IPS DF 4.7 (cell line): ENCODE results near the gene NPC1L1.

Source experiments
- DNase-seq: peaks from one replicate; pipeline ENCODE4 v3.0.0-alpha.2; 2013; ENCODE audit warnings: low spot score; ENCODE audit errors: extremely low read depth

NPC1L1 gene, protein sequence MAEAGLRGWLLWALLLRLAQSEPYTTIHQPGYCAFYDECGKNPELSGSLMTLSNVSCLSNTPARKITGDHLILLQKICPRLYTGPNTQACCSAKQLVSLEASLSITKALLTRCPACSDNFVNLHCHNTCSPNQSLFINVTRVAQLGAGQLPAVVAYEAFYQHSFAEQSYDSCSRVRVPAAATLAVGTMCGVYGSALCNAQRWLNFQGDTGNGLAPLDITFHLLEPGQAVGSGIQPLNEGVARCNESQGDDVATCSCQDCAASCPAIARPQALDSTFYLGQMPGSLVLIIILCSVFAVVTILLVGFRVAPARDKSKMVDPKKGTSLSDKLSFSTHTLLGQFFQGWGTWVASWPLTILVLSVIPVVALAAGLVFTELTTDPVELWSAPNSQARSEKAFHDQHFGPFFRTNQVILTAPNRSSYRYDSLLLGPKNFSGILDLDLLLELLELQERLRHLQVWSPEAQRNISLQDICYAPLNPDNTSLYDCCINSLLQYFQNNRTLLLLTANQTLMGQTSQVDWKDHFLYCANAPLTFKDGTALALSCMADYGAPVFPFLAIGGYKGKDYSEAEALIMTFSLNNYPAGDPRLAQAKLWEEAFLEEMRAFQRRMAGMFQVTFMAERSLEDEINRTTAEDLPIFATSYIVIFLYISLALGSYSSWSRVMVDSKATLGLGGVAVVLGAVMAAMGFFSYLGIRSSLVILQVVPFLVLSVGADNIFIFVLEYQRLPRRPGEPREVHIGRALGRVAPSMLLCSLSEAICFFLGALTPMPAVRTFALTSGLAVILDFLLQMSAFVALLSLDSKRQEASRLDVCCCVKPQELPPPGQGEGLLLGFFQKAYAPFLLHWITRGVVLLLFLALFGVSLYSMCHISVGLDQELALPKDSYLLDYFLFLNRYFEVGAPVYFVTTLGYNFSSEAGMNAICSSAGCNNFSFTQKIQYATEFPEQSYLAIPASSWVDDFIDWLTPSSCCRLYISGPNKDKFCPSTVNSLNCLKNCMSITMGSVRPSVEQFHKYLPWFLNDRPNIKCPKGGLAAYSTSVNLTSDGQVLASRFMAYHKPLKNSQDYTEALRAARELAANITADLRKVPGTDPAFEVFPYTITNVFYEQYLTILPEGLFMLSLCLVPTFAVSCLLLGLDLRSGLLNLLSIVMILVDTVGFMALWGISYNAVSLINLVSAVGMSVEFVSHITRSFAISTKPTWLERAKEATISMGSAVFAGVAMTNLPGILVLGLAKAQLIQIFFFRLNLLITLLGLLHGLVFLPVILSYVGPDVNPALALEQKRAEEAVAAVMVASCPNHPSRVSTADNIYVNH (N-terminal part only)

DNA sequence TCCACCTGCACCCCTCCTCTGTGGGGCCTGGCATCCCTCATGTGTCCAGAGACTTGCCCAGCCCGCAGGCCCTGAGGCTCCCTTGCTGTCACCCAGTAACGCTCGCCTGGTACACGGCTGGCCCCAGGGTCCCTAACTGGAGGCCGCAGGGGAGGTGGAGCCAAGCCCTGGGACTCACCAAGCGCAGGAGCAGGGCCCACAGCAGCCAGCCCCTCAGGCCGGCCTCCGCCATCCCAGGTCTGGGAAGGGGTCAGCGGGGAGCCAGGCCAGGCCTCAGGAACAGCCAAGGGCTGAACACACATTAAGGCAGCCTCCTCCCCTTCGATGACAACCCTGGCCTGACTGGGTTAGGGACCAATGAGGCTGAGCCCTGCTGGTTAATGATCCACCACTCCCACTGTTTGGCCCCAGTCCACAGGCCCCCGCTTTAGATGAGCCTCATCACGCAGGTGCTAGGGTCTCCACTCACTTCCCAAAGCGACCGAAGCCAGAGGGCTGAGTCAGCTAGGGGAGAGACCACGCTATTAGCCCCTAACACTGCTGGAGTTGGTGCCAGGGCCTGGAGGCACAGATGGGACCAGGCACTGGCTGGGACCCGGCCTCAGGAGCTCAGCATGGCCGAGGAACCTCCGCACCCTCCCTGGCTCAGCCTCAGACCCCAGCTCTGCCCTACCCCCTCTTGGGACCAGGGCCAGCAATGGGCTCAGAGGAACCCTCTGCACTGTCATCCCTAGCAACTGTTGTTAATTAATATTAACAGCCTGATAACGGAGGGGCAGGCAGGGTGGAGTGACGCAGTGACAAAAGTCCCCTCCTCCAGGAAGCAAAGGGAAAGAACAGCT lies at the start of gene NPC1L1:
Gene NPC1L1 (minus strand): TSS at position 303 of the 842 bp plus-strand sequence. CDS start 71 bp downstream, at position 232.
- DNase-seq = no peak

DNA sequence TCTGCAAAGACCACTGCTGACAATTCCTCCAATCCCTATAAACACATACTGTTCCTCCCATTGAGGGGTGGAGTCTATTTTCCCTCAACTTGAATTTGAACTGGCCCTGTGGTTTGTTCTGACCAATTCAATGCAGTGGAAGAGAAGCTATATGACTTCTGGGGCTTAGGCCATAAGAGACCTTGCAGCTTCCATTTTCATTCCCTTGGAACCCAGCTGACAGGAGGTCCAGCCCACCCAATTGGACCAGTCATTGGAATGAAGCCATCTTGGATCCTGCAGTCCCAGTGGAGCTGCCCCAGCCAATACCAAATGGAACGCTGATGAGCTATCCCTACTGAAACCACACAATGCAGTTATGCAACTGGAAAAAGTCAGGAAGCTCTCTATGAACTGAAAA lies 49.8 kb upstream of the NPC1L1 start:
- DNase-seq = no peak

DNA sequence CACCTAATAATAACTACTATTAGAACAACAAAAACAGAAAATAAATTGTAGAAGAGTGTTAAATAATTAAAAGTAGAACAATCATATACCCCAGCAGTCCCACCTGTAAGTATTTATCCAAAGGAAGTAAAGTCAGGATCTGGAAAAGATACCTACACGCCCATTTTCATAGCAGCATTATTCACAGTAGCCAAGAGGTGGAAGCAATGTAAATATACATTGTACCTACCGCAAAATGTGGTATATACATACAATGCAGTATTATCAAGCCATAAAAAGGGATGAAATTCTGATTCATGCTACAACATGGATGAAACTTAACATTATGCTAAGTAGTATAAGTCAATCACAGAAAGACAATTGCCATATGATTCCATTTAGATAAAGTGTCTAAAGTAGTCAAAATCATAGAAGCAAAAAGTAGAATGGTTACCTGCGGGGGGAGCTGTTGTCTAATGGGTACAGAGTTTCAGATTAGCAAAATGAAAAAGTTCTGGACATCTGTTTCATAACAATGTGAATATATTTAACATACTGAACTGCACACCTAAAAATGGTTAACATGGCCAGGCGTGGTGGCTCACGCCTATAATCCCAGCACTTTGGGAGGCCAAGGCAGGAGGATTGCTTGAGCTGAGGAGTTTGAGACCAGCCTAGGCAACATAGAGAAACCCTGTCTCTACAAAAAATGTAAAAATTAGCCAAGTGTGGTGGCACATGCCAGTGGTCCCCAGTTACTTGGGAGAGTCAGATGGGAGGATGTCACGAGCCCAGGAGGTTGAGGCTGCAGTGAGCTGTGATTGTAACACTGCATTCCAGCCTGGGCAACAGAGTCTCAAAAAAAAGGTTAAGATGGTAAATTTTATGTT lies 46.9 kb upstream of the NPC1L1 start:
- DNase-seq = no peak

DNA sequence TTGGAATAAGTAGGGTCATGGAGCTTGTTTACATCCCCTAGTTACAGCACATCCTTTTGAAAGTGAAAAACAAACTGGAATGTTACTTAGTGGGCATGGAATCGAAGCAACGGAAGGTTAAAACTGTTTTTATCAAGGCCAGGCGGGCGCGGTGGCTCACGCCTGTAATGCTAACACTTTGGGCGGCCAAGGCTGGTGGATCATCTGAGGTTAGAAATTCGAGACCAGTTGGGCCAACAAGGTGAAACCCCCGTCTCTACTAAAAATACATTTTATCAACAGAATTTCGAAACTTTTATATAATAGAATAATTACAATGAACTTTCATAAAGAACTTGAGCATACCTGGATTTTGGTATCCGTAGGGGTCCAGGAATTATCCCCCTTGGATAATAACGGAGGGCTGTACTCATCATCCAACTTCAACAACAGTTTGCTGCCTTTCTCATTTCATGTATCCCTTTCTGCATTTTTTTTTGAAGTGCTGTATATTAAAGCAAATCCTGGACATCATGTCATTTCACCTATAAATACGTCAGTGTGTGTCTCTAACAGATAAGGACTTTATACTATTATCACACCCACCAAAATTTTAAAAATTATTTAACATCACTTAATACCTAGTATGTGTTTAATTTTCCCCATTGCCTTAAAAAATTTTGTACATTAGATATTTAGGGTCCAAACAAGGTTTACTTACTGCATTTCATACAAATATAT lies 42.2 kb upstream of the NPC1L1 start:
- DNase-seq = no peak

DNA sequence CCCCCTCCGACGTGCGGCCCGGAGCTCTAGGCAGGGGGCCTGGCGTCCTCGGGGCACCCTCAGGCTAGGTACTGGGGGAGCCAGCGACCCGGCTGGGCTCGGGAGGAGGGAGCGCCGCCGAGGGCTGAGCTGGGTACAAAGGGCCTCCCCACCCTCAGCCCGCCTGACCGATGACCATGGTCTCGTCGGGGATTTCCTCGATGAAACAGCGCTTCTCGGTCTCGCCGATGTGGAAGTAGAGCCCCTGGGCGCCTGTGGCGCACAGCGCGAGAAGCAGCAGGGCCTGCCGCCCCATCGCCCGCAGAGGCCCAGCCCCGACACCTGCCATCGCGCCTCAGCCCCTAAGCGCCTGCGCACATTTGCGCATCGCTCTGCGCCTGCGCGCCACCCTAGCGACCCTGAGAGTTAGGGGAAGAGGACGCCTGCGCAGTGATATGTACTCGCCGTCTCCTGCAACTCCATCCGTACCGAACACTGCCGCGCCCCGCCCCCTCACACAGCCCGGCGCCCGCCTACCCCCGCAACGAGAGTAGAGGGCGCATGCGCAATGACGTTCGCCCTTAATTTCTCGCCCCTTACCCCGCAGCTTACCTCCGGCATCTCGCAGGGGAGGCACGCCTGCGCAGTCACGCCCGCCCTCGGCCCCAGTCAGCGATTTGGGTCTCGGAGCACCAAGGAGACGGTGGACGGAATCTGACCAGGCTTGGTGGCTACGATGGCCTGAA lies 40.9 kb upstream of the NPC1L1 start, which contains the start of gene TMED4:
Gene TMED4 (minus strand): TSS at position 353 of the 725 bp plus-strand sequence. CDS start 25 bp downstream, at position 328.
- peak; percentile 89 for DNase-seq

DNA sequence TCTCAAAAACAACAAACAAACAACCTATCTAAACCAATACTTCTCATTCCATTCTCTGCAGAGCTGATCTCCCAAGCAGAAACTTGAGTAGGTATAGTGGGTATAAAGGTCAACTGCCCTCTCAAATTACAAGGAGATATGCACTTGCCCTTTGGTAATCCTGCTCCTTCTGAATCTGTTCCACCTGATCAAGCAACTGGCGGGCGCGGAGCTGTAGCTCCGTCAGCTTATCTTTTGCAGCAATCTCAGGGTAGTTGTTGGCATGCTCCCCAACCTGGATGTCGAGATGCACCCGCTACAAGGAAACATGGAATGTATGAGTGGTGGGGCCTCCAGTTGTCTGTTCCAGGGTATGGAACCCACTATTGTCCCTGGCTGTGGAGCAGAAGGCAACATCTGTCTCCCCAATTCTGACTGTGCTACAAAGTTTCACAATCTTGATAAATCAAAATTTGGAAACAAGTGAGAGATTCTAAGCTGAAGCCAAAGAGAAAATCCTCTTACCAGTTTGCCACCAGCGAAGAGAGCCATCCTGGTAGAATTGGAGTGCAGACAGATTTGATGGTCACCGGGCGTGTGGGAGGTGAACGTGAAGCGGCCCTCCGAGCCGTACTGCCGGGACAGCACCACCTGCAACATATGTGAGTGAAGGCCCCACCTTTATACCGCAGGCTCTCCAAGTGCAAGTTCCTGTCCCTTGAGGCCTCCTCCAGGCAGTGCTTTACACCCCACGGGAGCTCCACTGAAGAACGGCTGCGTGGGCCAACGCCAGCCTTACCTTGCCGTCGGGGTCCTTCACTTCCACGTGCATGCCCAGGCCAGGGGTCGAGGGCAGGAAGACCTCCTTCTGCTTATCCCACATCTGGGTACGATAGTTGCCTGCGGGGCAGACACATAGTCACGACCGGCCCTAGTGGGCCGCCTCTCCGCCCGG lies 40.1 kb upstream of the NPC1L1 start:
- DNase-seq = no peak

DNA sequence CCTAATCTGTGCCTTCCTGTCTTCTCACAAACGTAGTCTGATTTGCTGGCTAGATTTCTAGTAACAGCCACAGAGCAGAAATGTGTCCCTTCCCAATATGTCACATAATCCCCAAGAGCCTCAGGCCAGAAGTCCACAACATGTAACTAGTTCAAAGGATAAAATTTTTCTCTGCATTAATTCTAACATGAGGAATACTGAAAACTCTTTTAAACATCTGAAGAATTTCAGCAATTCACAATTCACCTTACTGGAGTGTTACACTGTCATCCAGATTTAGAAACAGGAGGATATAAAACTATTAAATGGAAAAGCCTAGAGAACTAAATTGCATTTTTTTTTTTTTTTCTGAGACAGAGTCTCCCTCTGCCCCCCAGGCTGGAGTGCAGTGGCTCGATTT lies 35.1 kb upstream of the NPC1L1 start:
- no peak for DNase-seq

DNA sequence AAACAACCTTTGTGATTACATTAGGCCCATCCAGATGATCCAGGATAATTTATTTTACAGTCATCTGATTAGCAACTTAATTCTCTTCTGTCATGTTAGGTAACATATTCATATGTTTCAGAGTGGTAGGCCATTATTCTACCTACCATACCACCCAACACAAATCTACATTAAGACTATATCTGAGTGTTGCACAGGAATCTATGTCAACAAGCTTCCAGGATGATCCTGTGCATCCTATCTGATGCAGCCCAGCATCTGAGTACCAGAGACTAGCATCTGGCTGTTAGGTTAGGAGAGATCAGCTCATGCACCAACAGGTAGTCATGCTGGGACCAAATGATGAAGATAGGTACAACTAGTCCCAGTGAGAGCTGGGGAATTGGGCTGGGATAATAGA lies 33.9 kb upstream of the NPC1L1 start:
- DNase-seq = no peak

DNA sequence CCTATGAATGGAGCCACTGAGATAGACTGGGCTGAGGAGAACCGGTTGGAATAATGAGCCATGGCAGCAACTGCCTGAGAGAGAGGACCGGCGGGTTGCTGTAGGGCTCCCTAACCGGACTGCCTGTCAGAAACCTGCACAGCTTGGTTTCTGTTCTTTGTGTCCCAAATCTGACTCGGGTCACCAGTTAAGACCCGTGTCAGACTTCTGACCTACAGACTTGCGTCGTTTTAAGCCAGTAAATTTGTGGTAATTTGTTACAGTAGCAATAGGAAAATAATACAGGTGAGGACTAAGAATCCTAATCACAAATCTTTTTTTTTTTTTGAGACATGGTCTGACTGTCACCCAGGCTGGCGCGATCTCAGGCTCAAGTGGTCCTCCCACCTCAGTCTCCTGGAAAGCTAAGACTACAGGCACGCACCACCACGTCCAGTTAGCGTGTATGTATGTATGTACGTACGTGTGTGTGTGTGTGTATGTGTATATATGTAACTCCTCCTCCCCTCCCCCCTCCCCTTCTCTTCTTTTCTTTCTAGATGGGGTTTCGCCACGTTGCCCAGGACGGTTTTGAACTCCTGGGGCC lies 33.2 kb upstream of the NPC1L1 start:
- no peak for DNase-seq

DNA sequence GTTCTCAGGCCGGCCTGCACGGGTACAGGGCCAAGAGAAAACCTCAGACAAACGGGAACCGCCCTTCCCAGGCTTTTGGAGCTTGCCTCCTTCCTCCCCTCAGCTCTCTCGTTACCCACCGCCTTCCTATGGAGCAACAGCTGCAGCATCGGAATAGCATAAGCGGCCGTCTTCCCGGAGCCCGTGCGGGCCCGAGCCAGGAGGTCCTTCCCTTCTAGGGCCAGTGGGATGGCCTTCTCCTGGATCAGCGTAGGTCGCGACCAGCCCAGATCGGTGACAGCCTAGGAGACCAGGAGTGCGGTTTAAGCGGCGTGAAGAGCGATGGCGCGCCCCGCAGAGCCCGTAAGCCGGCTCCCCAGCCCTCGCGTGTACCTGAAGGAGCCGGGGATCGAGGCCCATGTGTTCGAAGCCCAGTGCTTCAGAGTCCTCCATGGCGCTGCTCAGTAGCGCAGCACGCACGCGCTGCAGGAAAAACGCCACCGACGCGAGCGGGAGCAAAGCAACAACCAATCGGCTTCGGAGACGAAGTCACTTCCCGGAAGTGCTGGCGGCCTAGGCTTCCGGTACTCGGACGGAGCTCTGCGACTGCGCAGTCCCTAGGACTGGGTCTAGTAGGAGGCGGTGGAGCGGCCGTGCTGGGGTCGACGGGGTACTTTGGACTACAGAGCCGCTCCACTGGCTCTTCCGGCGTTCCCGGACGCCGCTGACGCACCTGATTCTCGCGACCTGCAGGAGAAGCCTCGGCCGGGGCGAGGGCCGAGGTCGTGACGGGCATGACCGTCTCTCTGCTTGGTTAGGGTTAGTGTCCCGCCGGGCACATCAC lies 32.5 kb upstream of the NPC1L1 start, which contains the start of gene DDX56:
Gene DDX56 (minus strand): TSS at position 445 of the 823 bp plus-strand sequence. CDS start 13 bp downstream, at position 432.
- DNase-seq = peak; percentile 92

DNA sequence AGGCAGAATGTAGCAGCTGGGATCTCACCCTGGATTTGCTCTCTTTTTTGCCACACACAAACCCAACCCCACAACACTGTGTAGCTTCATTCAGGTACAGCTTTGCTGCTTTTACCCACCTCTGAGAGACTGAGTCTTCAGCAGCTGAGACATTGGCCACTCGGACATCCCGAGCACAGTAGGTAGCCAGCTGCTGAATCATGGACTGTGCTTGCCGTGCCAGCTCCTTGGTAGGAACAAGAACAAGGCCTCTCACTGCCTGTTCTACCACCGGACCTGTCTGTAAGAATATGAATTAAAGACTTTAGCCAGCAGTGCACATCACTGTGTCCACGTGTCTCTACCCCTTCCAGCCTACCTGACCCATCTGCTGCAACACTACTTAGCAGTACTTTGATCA lies 31.6 kb upstream of the NPC1L1 start:
- no peak for DNase-seq

DNA sequence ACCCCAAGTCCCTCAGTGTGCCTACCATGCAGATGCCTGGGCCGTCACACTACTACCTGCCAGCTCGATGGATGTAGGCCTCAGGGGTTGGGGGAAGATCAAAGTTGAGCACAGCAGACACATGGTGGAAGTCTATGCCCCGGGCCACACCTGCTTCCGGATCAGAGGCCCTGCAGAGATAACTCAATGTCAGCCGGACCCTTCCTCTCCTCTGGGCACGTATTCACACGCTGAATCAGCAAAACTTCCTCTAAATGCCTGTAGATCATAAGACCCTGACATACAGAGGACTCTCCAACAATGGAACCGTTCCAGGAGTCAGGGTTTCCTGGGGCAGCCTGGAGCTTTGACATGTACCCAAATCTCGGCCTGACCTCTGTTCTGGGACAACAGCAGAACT lies 28.8 kb upstream of the NPC1L1 start:
- no peak for DNase-seq

DNA sequence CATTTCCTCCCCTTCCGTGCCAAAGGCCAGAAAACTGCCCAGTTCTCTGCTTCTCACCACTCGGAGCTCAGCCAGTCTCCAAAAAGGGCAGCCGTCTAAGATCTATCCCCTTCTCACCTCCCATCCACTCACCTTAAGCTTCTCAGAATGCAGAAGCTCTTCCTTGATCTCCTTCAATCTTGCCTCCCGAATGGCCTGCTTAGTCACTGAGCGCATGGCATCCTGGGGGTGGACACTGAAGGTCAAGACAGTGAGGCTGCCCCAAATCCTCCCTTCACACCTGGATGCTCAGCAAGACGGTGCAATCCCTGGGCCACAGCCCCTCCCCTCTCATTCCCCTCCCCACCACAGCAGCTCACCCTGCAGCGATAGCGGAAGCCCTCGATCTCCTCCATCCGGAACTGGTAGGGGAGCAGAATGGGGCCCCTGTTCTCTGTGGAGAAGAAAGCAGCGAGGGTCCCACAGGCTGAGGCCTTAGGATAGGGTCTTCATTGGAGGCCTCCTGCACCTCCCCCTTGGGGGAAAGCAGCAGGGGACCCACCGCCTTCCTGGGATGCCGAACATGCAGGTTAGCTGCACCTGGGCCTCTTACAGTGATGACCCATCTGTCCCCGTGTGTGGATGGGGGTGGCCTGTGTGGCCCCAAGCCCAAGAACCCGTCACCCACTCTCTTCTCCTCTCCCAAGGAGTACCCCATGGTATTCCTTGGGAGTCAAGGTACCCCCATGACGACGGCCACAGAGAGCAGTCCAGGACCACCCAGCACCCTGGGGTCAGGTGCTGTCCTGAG lies 27.8 kb upstream of the NPC1L1 start:
- no peak for DNase-seq

DNA sequence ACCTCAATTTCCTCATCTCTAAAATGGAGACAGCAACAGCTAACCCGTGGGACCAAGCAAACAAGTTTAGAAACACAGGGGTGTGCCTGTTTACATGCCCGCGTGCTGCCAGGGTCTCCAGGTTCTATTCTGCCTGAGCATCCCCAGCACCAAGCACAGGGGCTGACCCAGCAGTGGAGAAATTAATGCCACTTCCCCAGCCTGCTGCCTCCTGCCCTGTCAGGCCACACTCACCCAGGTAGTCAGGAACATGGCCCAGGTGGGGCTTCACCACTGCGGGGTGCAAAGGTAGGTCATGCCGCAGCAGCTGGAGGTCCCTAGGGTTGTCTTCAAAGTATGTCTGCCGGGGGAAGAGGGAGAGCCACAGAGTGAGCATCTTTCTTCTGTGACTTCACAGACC lies 26.8 kb upstream of the NPC1L1 start:
- DNase-seq = no peak

DNA sequence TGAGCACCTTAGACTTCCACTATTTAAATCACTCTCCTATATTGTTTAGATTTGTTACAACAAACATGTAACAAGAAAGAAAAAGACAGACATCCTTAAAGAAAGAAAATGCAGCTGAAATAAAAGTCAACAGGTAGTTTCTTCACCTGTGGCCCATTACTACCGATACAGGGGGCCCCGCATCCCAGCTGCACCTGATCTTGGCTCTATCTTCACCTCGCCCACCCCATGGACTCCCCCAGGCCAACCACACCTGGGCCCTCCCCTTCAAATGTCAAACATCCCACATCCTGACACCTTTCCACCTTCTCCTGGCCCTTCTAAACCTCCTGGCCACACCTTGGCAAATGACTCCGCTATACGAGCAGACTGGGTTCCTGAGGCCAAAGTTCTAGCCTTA lies 25.6 kb upstream of the NPC1L1 start:
- no peak for DNase-seq
